Gastrocnemius medialis (tissue), 4 donors: Measurements from ENCODE around the gene SYPL1.

Source experiments
- CTCF ChIP-seq, 5 experiments: fragments of 450-650 bp in 3 of 5; fragments of 200-600 bp in 2 of 5; sonication (generic) in 2 of 5; IDR thresholded peaks in 4 of 5; conservative IDR thresholded peaks in 1 of 5; 1 replicate in 4 of 5; 2 replicates in 1 of 5; pipeline ENCODE4 v1.5.1; 2016 to 2019; ENCODE audit warnings: antibody characterized with exemption in 5 of 5, mild to moderate bottlenecking in 3 of 5, moderate library complexity in 3 of 5
- POLR2A ChIP-seq, 2 donors: fragments of 450-650 bp; IDR thresholded peaks; one replicate each; pipeline ENCODE4 v1.6.1; 2017; ENCODE audit warnings: antibody characterized with exemption in 2 of 2, mild to moderate bottlenecking in 2 of 2, moderate library complexity in 2 of 2

- TF ChIP-seq POLR2A (IDR thresholded peaks at IDR 0.05) (no peak), CTCF (IDR thresholded peaks at IDR 0.05 in 4 of 5, conservative IDR thresholded peaks at IDR 0.05 in 1 of 5) (no peak)
These were observed 63.4 kb downstream of the SYPL1 start for GRCh38 chr7:106048706-106049020.
